ENCODE data around the gene EGR2.
"Not testable (repeated sequence)": the region's sequence is repeated elsewhere in the genome, so short reads cannot be mapped to it uniquely, and the experiment has no call there.

The EGR2 gene

GRCh38 chr10:62792261-62792660 is 23.9 kb downstream of the EGR2 start:
- H3K36me3 ChIP-seq (ENCODE audit: insufficient read depth, low read length): no peaks in the 10 kb centered on the region
- H3K9ac ChIP-seq (ENCODE audit: low read depth, low read length): no peak overlapping the region
- no peaks in the 10 kb centered on the region for H3K4me1 ChIP-seq (ENCODE audit: insufficient read depth, low read length)
- no peaks in the 10 kb centered on the region for H3K9me3 ChIP-seq (ENCODE audit: control insufficient read depth, insufficient read depth, low read length)

GRCh38 chr10:62790571-62790970 is 25.6 kb downstream of the EGR2 start:
- H3K4me1 ChIP-seq (ENCODE audit: insufficient read depth, low read length): no peaks in the 10 kb centered on the region
- H3K36me3 ChIP-seq (ENCODE audit: insufficient read depth, low read length): no peaks in the 10 kb centered on the region
- H3K9ac ChIP-seq (ENCODE audit: low read depth, low read length): no peak overlapping the region
- no peaks in the 10 kb centered on the region for H3K9me3 ChIP-seq (ENCODE audit: control insufficient read depth, insufficient read depth, low read length)

GRCh38 chr10:62790019-62790555 is 26.1 kb downstream of the EGR2 start:
- no peaks in the 10 kb centered on the region for H3K36me3 ChIP-seq (ENCODE audit: insufficient read depth, low read length)
- no peaks in the 10 kb centered on the region for H3K4me1 ChIP-seq (ENCODE audit: insufficient read depth, low read length)
- H3K9ac ChIP-seq (ENCODE audit: low read depth, low read length): no peak overlapping the region
- H3K9me3 ChIP-seq (ENCODE audit: control insufficient read depth, insufficient read depth, low read length): no peaks in the 10 kb centered on the region

- Histone ChIP-seq H3K9me3 (ENCODE audit: control insufficient read depth, insufficient read depth, low read length) (no peaks in the 10 kb centered on the region), H3K36me3 (ENCODE audit: insufficient read depth, low read length) (no peaks in the 10 kb centered on the region), H3K9ac (ENCODE audit: low read depth, low read length) (no peak overlapping the region), H3K4me1 (ENCODE audit: insufficient read depth, low read length) (no peaks in the 10 kb centered on the region)
Measured at GRCh38 chr10:62788861-62789467, 27.2 kb downstream of the EGR2 start.

- H3K36me3 ChIP-seq (ENCODE audit: insufficient read depth, low read length); H3K4me1 ChIP-seq (ENCODE audit: insufficient read depth, low read length): not testable (repeated sequence)
Measured at GRCh38 chr10:62788285-62788684, 27.9 kb downstream of the EGR2 start.

GRCh38 chr10:62784537-62784936 is 31.6 kb downstream of the EGR2 start:
- not testable (repeated sequence) for H3K4me1 ChIP-seq (ENCODE audit: insufficient read depth, low read length); H3K9ac ChIP-seq (ENCODE audit: low read depth, low read length); H3K36me3 ChIP-seq (ENCODE audit: insufficient read depth, low read length); H3K9me3 ChIP-seq (ENCODE audit: control insufficient read depth, insufficient read depth, low read length)

More at GRCh38 chr10:62788285-62788684, 27.9 kb downstream of the EGR2 start:
- not testable (repeated sequence) for H3K9ac ChIP-seq (ENCODE audit: low read depth, low read length); H3K9me3 ChIP-seq (ENCODE audit: control insufficient read depth, insufficient read depth, low read length)

- H3K9me3 ChIP-seq (ENCODE audit: control insufficient read depth, insufficient read depth, low read length): no peaks in the 10 kb centered on the region
- no peak overlapping the region for H3K9ac ChIP-seq (ENCODE audit: low read depth, low read length)
- H3K4me1 ChIP-seq (ENCODE audit: insufficient read depth, low read length): no peaks in the 10 kb centered on the region
- no peaks in the 10 kb centered on the region for H3K36me3 ChIP-seq (ENCODE audit: insufficient read depth, low read length)
Measured at GRCh38 chr10:62779487-62780248, 36.5 kb downstream of the EGR2 start.

- Histone ChIP-seq H3K9ac (ENCODE audit: low read depth, low read length) (no peak overlapping the region), H3K9me3 (ENCODE audit: control insufficient read depth, insufficient read depth, low read length) (no peaks in the 10 kb centered on the region), H3K36me3 (ENCODE audit: insufficient read depth, low read length) (no peaks in the 10 kb centered on the region), H3K4me1 (ENCODE audit: insufficient read depth, low read length) (no peaks in the 10 kb centered on the region)
Measured at GRCh38 chr10:62778125-62778524, 38.0 kb downstream of the EGR2 start.

- Histone ChIP-seq H3K36me3 (ENCODE audit: insufficient read depth, low read length) (no peaks in the 10 kb centered on the region), H3K9me3 (ENCODE audit: control insufficient read depth, insufficient read depth, low read length) (no peaks in the 10 kb centered on the region), H3K9ac (ENCODE audit: low read depth, low read length) (no peak overlapping the region), H3K4me1 (ENCODE audit: insufficient read depth, low read length) (peaks cover 18% of the 10 kb centered on the region)
Measured at GRCh38 chr10:62772186-62772974, 43.8 kb downstream of the EGR2 start.

GRCh38 chr10:62769574-62770242 is 46.5 kb downstream of the EGR2 start:
- H3K9ac ChIP-seq (ENCODE audit: low read depth, low read length): no peak overlapping the region

GRCh38 chr10:62766386-62766785 is 49.8 kb downstream of the EGR2 start:
- H3K36me3 ChIP-seq (ENCODE audit: insufficient read depth, low read length): no peaks in the 10 kb centered on the region
- H3K9ac ChIP-seq (ENCODE audit: low read depth, low read length): no peak overlapping the region
- peaks cover 19% of the 10 kb centered on the region for H3K4me1 ChIP-seq (ENCODE audit: insufficient read depth, low read length)

More at GRCh38 chr10:62769574-62770242, 46.5 kb downstream of the EGR2 start:
- no peaks in the 10 kb centered on the region for H3K36me3 ChIP-seq (ENCODE audit: insufficient read depth, low read length)
- H3K9me3 ChIP-seq (ENCODE audit: control insufficient read depth, insufficient read depth, low read length): no peaks in the 10 kb centered on the region
- peaks cover 18% of the 10 kb centered on the region for H3K4me1 ChIP-seq (ENCODE audit: insufficient read depth, low read length)

GRCh38 chr10:62765726-62766125 is 50.4 kb downstream of the EGR2 start:
- Histone ChIP-seq H3K9me3 (ENCODE audit: control insufficient read depth, insufficient read depth, low read length) (no peaks in the 10 kb centered on the region), H3K9ac (ENCODE audit: low read depth, low read length) (no peak overlapping the region), H3K36me3 (ENCODE audit: insufficient read depth, low read length) (no peaks in the 10 kb centered on the region), H3K4me1 (ENCODE audit: insufficient read depth, low read length) (peaks cover 22% of the 10 kb centered on the region)

More at GRCh38 chr10:62766386-62766785, 49.8 kb downstream of the EGR2 start:
- H3K9me3 ChIP-seq (ENCODE audit: control insufficient read depth, insufficient read depth, low read length): no peaks in the 10 kb centered on the region

- H3K9ac ChIP-seq (ENCODE audit: low read depth, low read length): no peak overlapping the region
- H3K9me3 ChIP-seq (ENCODE audit: control insufficient read depth, insufficient read depth, low read length): no peaks in the 10 kb centered on the region
- H3K4me1 ChIP-seq (ENCODE audit: insufficient read depth, low read length): peaks cover 15% of the 10 kb centered on the region
- no peaks in the 10 kb centered on the region for H3K36me3 ChIP-seq (ENCODE audit: insufficient read depth, low read length)
Measured at GRCh38 chr10:62764011-62764410, 52.2 kb downstream of the EGR2 start.

GRCh38 chr10:62763155-62763554 is 53.0 kb downstream of the EGR2 start:
- H3K4me1 ChIP-seq (ENCODE audit: insufficient read depth, low read length): peaks cover 15% of the 10 kb centered on the region
- H3K9me3 ChIP-seq (ENCODE audit: control insufficient read depth, insufficient read depth, low read length): no peaks in the 10 kb centered on the region
- no peak overlapping the region for H3K9ac ChIP-seq (ENCODE audit: low read depth, low read length)

More at GRCh38 chr10:62763155-62763554, 53.0 kb downstream of the EGR2 start:
- H3K36me3 ChIP-seq (ENCODE audit: insufficient read depth, low read length): no peaks in the 10 kb centered on the region

All from ES-I3 (cell line).